H9 (cell line): ENCODE measurements around the gene DIO1. TPM values are rescaled to one million over a fixed set of nuclear protein-coding genes. Genes with fewer than 3 reads are reported as not detected.

Source experiments
- DNase-seq: peaks from one replicate; pipeline ENCODE4 v3.0.0-alpha.2; 2017
- H2AFZ ChIP-seq: one replicate; pipeline ENCODE4 v1.6.1; 2013; ENCODE audit warnings: mild to moderate bottlenecking, low read length, control low read depth, moderate library complexity
- H2AK5ac ChIP-seq: 2 replicates; pipeline ENCODE4 v1.6.1; 2013; ENCODE audit warnings: low read length, control low read depth, mixed read lengths; ENCODE audit not compliant: insufficient read length
- H2BK120ac ChIP-seq: one replicate; pipeline ENCODE4 v1.6.1; 2013; ENCODE audit warnings: low read depth, mild to moderate bottlenecking, low read length, control low read depth, inconsistent platforms; ENCODE audit not compliant: poor library complexity, severe bottlenecking
- H2BK12ac ChIP-seq: 2 replicates; pipeline ENCODE4 v1.6.1; 2013; ENCODE audit warnings: low read length, control low read depth, mixed read lengths, low read depth; ENCODE audit not compliant: insufficient read length
- H2BK15ac ChIP-seq: 2 replicates; pipeline ENCODE4 v1.6.1; 2013; ENCODE audit warnings: low read depth, low read length, control low read depth
- H2BK20ac ChIP-seq: one replicate; pipeline ENCODE4 v1.6.1; 2013; ENCODE audit warnings: low read depth, mild to moderate bottlenecking, low read length, control low read depth, inconsistent platforms; ENCODE audit not compliant: poor library complexity, severe bottlenecking
- H2BK5ac ChIP-seq: 2 replicates; pipeline ENCODE4 v1.6.1; 2013; ENCODE audit warnings: low read length, control low read depth, mixed read lengths; ENCODE audit not compliant: insufficient read length
- H3K14ac ChIP-seq: 2 replicates; pipeline ENCODE4 v1.6.1; 2013; ENCODE audit warnings: low read length, control low read depth; ENCODE audit not compliant: insufficient read depth
- H3K18ac ChIP-seq: 2 replicates; pipeline ENCODE4 v1.6.1; 2013; ENCODE audit warnings: low read depth, mild to moderate bottlenecking, mixed read lengths, low read length, control low read depth; ENCODE audit not compliant: insufficient read length
- H3K23ac ChIP-seq: 2 replicates; pipeline ENCODE4 v1.6.1; 2013; ENCODE audit warnings: low read length, control low read depth, mixed read lengths, low read depth; ENCODE audit not compliant: insufficient read length
- H3K23me2 ChIP-seq: 2 replicates; pipeline ENCODE4 v1.6.1; 2013; ENCODE audit warnings: low read depth, mild to moderate bottlenecking, mixed read lengths, low read length, control low read depth; ENCODE audit not compliant: insufficient read length, poor library complexity, severe bottlenecking
- H3K27ac ChIP-seq: 2 replicates; pipeline ENCODE4 v1.5.1; 2013; ENCODE audit warnings: low read length, control low read depth, mixed read lengths, low read depth; ENCODE audit not compliant: insufficient read length
- H3K27me3 ChIP-seq: 2 replicates; pipeline ENCODE4 v1.6.1; 2013; ENCODE audit warnings: low read length, control low read depth, inconsistent platforms; ENCODE audit not compliant: insufficient read depth
- H3K4ac ChIP-seq: 2 replicates; pipeline ENCODE4 v1.6.1; 2013; ENCODE audit warnings: low read depth, mild to moderate bottlenecking, control low read depth, inconsistent platforms, low read length, moderate library complexity
- H3K4me1 ChIP-seq: 2 replicates; pipeline ENCODE4 v1.6.1; 2013; ENCODE audit warnings: low read length, control low read depth, inconsistent platforms; ENCODE audit not compliant: insufficient read depth
- H3K4me2 ChIP-seq: 2 replicates; pipeline ENCODE4 v1.6.1; 2013; ENCODE audit warnings: low read length, control low read depth, mixed read lengths; ENCODE audit not compliant: insufficient read length, insufficient read depth
- H3K56ac ChIP-seq: 2 replicates; pipeline ENCODE4 v1.6.1; 2013; ENCODE audit warnings: low read depth, mild to moderate bottlenecking, mixed read lengths, low read length, control low read depth; ENCODE audit not compliant: insufficient read length
- H3K79me1 ChIP-seq: 2 replicates; pipeline ENCODE4 v1.6.1; 2013; ENCODE audit warnings: low read depth, mild to moderate bottlenecking, moderate library complexity, low read length, control low read depth, inconsistent platforms; ENCODE audit not compliant: insufficient read depth, poor library complexity, severe bottlenecking
- H3K79me2 ChIP-seq: 2 replicates; pipeline ENCODE4 v1.6.1; 2013; ENCODE audit warnings: low read length, control low read depth, inconsistent platforms; ENCODE audit not compliant: insufficient read depth
- H3K9ac ChIP-seq: 2 replicates; pipeline ENCODE4 v1.6.1; 2013; ENCODE audit warnings: low read length, control low read depth, mixed read lengths; ENCODE audit not compliant: insufficient read length; ENCODE audit errors: extremely low read depth
- H3K9me3 ChIP-seq: one replicate; pipeline ENCODE4 v1.6.1; 2013; ENCODE audit warnings: low read depth, low read length, inconsistent platforms; ENCODE audit not compliant: control insufficient read depth
- H3T11ph ChIP-seq: one replicate; pipeline ENCODE4 v1.6.1; 2013; ENCODE audit warnings: mild to moderate bottlenecking, low read length, control low read depth, inconsistent platforms
- H4K20me1 ChIP-seq: one replicate; pipeline ENCODE4 v1.6.1; 2013; ENCODE audit not compliant: control insufficient read depth, insufficient read length, insufficient read depth
- H4K5ac ChIP-seq: 2 replicates; pipeline ENCODE4 v1.6.1; 2013; ENCODE audit warnings: low read depth, mild to moderate bottlenecking, mixed read lengths, low read length, control low read depth; ENCODE audit not compliant: insufficient read length
- H4K8ac ChIP-seq: replicated peaks from 2 replicates; pipeline ENCODE4 v1.6.1; 2013; ENCODE audit warnings: low read length, control low read depth, mixed read lengths, low read depth; ENCODE audit not compliant: insufficient read length
- H4K91ac ChIP-seq: 2 replicates; pipeline ENCODE4 v1.6.1; 2013; ENCODE audit warnings: low read depth, mild to moderate bottlenecking, moderate library complexity, mixed read lengths, low read length, control low read depth; ENCODE audit not compliant: insufficient read length
- H3K27ac Mint-ChIP-seq, 3 experiments: 2 replicates in 2 of 3; 3 replicates in 1 of 3; pipeline ENCODE4 v1.8.0; 2020 to 2021; ENCODE audit warnings: mixed read lengths in 3 of 3, mild to moderate bottlenecking in 1 of 3, moderate library complexity in 1 of 3
- H3K27me3 Mint-ChIP-seq: 2 replicates; pipeline ENCODE4 v1.8.0; 2021; ENCODE audit warnings: low read depth, mild to moderate bottlenecking, moderate library complexity, mixed read lengths
- H3K36me3 Mint-ChIP-seq, 3 experiments: 2 replicates in 2 of 3; 3 replicates in 1 of 3; pipeline ENCODE4 v1.8.0; 2020 to 2021; ENCODE audit warnings: low read depth in 3 of 3, mixed read lengths in 3 of 3; ENCODE audit not compliant: insufficient read depth in 1 of 3
- H3K4me1 Mint-ChIP-seq, 2 experiments: 2 replicates each; pipeline ENCODE4 v1.8.0; 2020; ENCODE audit warnings: mixed read lengths in 2 of 2
- H3K4me3 Mint-ChIP-seq, 2 experiments: 2 replicates in 1 of 2; 3 replicates in 1 of 2; pipeline ENCODE4 v1.8.0; 2020 to 2021; ENCODE audit warnings: mild to moderate bottlenecking in 2 of 2, mixed read lengths in 2 of 2, moderate library complexity in 1 of 2
- H3K9me3 Mint-ChIP-seq, 2 experiments: 2 replicates in 1 of 2; 3 replicates in 1 of 2; pipeline ENCODE4 v1.8.0; 2020; ENCODE audit warnings: mild to moderate bottlenecking in 2 of 2, mixed read lengths in 2 of 2, moderate library complexity in 1 of 2
- WGBS: extraction: QIAGEN DNeasy Blood & Tissue Kit; methylation state at CpG from one replicate; pipeline ENCODE4 v1.1.7; 2013; ENCODE audit warnings: missing lambda C conversion rate, low lambda C conversion rate, mixed read lengths; ENCODE audit not compliant: insufficient read length; ENCODE audit errors: extremely low coverage; 5-methylcytosine and 5-hydroxymethylcytosine counted together
- total RNA-seq: library from RNA; stranded (reverse); gene quantifications from 2 replicates; pipeline ENCODE4 v1.2.1, GENCODE V29; 2021
- TF ChIP-seq, protein P1 (sequence below): fragments of 200-600 bp; sonication (generic); conservative IDR thresholded peaks from 3 replicates; pipeline ENCODE4 v1.8.0; 2021; ENCODE audit warnings: antibody characterized with exemption, mild to moderate bottlenecking

Gene DIO1
- total RNA-seq, 1 experiment from 2014 or later = not detected

- Histone ChIP-seq H3K56ac (no peak overlapping the region), H3K9ac (peak overlapping the region; percentile 18), H3K9me3 (no peaks in the 10 kb centered on the region), H4K5ac (no peak overlapping the region), H4K91ac (no peak overlapping the region), H3K27ac (no peak overlapping the region), H3K79me1 (no peaks in the 10 kb centered on the region), H3K79me2 (no peaks in the 10 kb centered on the region), H4K8ac (no peak overlapping the region), H3K27me3 (no peaks in the 10 kb centered on the region), H3K18ac (no peak overlapping the region), H2BK5ac (no peak overlapping the region), H3K23me2 (no peaks in the 10 kb centered on the region), H2AFZ (no peak overlapping the region), H2BK20ac (no peak overlapping the region), H3K4me2 (no peak overlapping the region), H3K23ac (no peak overlapping the region), H3T11ph (no peak overlapping the region), H2AK5ac (no peak overlapping the region), H3K4ac (no peak overlapping the region), H2BK12ac (no peak overlapping the region), H2BK15ac (no peak overlapping the region), H3K4me1 (no peaks in the 10 kb centered on the region; the same call in 1 of the 2 replicates), H4K20me1 (no peaks in the 10 kb centered on the region), H2BK120ac (no peak overlapping the region), H3K14ac (no peak overlapping the region)
- no peak for DNase-seq
- Mint-ChIP-seq H3K27me3 (no peaks in the 10 kb centered on the region), H3K4me1 (peaks cover 16 to 20% of the 10 kb centered on the region in 2 experiments), H3K9me3 (no peaks in the 10 kb centered on the region), H3K36me3 (peaks cover 17 to 56% (median 52%) of the 10 kb centered on the region in 3 experiments; a peak in 6 of 7 replicates), H3K27ac (peak overlapping the region in 2 of 3 experiments; percentile 37 to 66; a peak in 5 of 7 replicates), H3K4me3 (no peak overlapping the region)
- no CpG with 5 or more reads among the region's 3 CpGs for WGBS
- TF ChIP-seq, protein P1, sequence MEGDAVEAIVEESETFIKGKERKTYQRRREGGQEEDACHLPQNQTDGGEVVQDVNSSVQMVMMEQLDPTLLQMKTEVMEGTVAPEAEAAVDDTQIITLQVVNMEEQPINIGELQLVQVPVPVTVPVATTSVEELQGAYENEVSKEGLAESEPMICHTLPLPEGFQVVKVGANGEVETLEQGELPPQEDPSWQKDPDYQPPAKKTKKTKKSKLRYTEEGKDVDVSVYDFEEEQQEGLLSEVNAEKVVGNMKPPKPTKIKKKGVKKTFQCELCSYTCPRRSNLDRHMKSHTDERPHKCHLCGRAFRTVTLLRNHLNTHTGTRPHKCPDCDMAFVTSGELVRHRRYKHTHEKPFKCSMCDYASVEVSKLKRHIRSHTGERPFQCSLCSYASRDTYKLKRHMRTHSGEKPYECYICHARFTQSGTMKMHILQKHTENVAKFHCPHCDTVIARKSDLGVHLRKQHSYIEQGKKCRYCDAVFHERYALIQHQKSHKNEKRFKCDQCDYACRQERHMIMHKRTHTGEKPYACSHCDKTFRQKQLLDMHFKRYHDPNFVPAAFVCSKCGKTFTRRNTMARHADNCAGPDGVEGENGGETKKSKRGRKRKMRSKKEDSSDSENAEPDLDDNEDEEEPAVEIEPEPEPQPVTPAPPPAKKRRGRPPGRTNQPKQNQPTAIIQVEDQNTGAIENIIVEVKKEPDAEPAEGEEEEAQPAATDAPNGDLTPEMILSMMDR = no peak
These were observed 63.3 kb downstream of the DIO1 start for GRCh38 chr1:53957194-53957818.
